Chondrocyte (in vitro differentiated cells): ENCODE data around the gene DYRK4. TPM values are rescaled to one million over a fixed set of nuclear protein-coding genes. Genes with fewer than 3 reads are reported as not detected.

Experiments
- DNase-seq: peaks from one replicate; pipeline ENCODE4 v3.0.0; 2021; ENCODE audit warnings: mixed read lengths, low spot score
- H3K27ac Mint-ChIP-seq: one replicate; pipeline ENCODE4 v1.8.0; 2021; ENCODE audit warnings: mild to moderate bottlenecking, moderate library complexity, mixed read lengths; ENCODE audit not compliant: unreplicated experiment
- H3K27me3 Mint-ChIP-seq: 2 replicates; pipeline ENCODE4 v1.8.0; 2021; ENCODE audit warnings: low read depth, mixed read lengths
- H3K36me3 Mint-ChIP-seq: 2 replicates; pipeline ENCODE4 v1.8.0; 2021; ENCODE audit warnings: low read depth, mixed read lengths
- H3K4me1 Mint-ChIP-seq: 2 replicates; pipeline ENCODE4 v1.8.0; 2021; ENCODE audit warnings: low read depth, mild to moderate bottlenecking, mixed read lengths
- H3K4me3 Mint-ChIP-seq: one replicate; pipeline ENCODE4 v1.8.0; 2021; ENCODE audit warnings: mild to moderate bottlenecking, moderate library complexity, mixed read lengths; ENCODE audit not compliant: unreplicated experiment
- H3K9me3 Mint-ChIP-seq: 2 replicates; pipeline ENCODE4 v1.8.0; 2021; ENCODE audit warnings: low read depth, mixed read lengths
- total RNA-seq: library from RNA; stranded (reverse); gene quantifications from 3 replicates; pipeline ENCODE4 v1.2.1, GENCODE V29; 2021
- TF ChIP-seq, protein P1 (sequence below): fragments of 200-600 bp; sonication (generic); IDR thresholded peaks from 2 replicates; pipeline ENCODE4 v1.5.0; 2021; ENCODE audit warnings: antibody characterized with exemption, mild to moderate bottlenecking, moderate library complexity

The DYRK4 gene
- total RNA-seq, 1 donor from 2014 or later = 37.9 TPM

DNA sequence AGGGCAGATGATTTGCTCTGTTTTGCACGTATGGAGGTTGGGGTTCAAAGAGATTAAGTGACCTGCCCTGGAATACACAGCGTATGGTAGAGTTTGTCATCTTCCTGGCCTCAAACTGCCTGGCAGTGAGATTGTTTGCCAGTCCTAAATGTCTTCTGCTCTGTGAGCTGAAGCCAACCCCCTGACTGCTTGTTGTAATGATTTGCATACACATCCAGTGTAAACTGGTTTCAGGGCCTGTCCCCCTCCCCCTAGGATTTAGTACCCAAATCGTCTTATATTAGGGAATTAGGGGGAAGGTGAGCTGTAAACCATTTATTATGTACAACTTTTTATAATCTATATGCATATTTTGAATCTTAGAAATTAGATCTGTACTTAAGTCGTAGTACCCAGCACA is 48.5 kb downstream of the DYRK4 start:
- Mint-ChIP-seq H3K27ac (no peak overlapping the region), H3K4me1 (peaks cover 15% of the 10 kb centered on the region), H3K9me3 (no peaks in the 10 kb centered on the region), H3K4me3 (no peak overlapping the region), H3K36me3 (peaks cover 34% of the 10 kb centered on the region), H3K27me3 (no peaks in the 10 kb centered on the region)
- TF ChIP-seq, protein P1, sequence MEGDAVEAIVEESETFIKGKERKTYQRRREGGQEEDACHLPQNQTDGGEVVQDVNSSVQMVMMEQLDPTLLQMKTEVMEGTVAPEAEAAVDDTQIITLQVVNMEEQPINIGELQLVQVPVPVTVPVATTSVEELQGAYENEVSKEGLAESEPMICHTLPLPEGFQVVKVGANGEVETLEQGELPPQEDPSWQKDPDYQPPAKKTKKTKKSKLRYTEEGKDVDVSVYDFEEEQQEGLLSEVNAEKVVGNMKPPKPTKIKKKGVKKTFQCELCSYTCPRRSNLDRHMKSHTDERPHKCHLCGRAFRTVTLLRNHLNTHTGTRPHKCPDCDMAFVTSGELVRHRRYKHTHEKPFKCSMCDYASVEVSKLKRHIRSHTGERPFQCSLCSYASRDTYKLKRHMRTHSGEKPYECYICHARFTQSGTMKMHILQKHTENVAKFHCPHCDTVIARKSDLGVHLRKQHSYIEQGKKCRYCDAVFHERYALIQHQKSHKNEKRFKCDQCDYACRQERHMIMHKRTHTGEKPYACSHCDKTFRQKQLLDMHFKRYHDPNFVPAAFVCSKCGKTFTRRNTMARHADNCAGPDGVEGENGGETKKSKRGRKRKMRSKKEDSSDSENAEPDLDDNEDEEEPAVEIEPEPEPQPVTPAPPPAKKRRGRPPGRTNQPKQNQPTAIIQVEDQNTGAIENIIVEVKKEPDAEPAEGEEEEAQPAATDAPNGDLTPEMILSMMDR = no peak
- DNase-seq = no peak

DNA sequence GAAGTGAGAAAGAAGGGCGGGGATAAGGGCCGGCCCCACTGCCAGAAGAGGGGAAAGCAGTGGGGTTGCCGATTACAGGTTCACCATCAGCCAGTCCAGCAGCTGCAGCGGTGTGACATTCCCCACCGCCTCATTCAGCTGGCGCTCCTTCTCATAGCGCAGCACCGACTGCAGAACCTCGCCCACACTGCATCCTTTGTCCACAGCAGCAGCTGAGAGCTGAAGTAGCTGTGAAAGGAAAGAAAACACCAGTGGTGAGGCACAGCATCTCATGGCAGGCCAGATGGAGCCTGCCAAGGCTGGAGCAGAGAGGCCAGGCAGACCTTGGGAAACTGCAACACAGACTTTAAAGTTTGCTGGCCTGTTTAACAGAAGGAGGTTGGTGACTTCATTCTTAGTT is 53.7 kb downstream of the DYRK4 start:
- no peaks in the 10 kb centered on the region for H3K27me3 Mint-ChIP-seq
- no peak for DNase-seq
- H3K27ac Mint-ChIP-seq = no peak overlapping the region
- H3K4me3 Mint-ChIP-seq = no peak overlapping the region
- TF ChIP-seq, protein P1 = no peak
- H3K36me3 Mint-ChIP-seq = peaks cover 31% of the 10 kb centered on the region
- no peaks in the 10 kb centered on the region for H3K4me1 Mint-ChIP-seq
- H3K9me3 Mint-ChIP-seq = no peaks in the 10 kb centered on the region

DNA sequence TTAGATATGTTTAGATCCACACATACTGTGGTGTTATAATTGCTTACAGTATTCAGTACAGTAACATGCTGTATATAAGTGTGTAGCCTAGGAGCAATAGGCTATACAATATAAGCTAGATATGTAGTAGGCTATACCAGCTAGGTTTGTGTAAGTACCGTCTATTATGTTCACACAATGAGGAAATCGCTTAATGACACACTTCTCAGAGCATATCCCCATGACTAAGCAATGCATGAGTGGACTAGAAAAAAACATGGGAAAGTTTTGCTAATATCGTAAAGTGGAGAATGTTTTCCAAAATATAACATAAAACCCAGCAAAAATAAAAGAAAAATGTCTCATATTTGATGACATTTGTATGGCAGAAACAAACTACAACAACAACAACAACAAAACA is 59.5 kb downstream of the DYRK4 start:
- Mint-ChIP-seq H3K27me3 (peaks cover 21% of the 10 kb centered on the region), H3K9me3 (no peaks in the 10 kb centered on the region)

DNA sequence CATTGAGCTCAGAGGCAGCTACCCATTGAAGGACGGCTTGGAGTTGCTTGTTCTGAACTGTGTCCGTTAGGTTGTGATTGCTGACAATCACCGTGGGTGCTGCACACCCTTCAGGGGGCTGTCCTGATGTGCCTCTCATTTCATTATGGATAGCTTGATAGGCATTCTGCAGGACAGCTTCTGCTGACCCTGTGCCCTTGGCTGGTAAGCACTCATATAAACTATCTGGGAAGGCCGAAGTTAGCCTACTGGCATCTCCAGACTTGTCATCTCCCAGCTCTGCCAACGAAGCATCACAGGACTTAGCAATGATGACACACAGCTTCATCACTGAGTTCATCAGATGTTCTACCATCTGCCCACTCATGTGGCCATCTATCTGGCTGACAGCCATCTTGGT is 64.5 kb downstream of the DYRK4 start:
- no peaks in the 10 kb centered on the region for H3K36me3 Mint-ChIP-seq
- H3K4me1 Mint-ChIP-seq = no peaks in the 10 kb centered on the region
- DNase-seq = no peak
- TF ChIP-seq, protein P1 = no peak
- peaks cover 47% of the 10 kb centered on the region for H3K27me3 Mint-ChIP-seq
- no peaks in the 10 kb centered on the region for H3K9me3 Mint-ChIP-seq
- H3K4me3 Mint-ChIP-seq = no peak overlapping the region
- no peak overlapping the region for H3K27ac Mint-ChIP-seq

More for the DNA sequence above, 59.5 kb downstream of the DYRK4 start:
- Mint-ChIP-seq H3K4me3 (no peak overlapping the region), H3K36me3 (no peaks in the 10 kb centered on the region), H3K4me1 (no peaks in the 10 kb centered on the region), H3K27ac (no peak overlapping the region)
- TF ChIP-seq, protein P1 = no peak
- no peak for DNase-seq

DNA sequence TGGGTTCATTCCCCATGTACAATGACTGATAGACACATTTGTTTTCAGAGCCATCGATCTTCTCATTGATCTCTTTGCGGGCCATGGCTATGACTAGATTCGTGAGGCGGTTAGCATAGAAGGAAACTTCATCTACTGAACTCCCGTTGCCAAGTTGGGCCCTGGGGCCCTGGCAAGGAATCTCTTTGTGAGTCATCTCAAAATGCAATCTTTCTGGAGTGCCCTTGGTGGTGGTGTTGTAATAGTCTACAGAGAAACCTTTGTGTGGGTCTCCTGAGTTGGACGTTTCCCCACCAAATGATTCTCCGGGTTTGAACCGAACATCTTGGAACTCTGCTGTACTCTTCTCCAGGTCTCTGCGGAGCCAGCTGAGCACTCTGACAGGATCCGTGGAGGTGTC is 66.4 kb downstream of the DYRK4 start:
- no peaks in the 10 kb centered on the region for H3K4me1 Mint-ChIP-seq
- H3K27me3 Mint-ChIP-seq = peaks cover 44% of the 10 kb centered on the region
- DNase-seq = no peak
- TF ChIP-seq, protein P1 = no peak
- no peak overlapping the region for H3K4me3 Mint-ChIP-seq
- H3K9me3 Mint-ChIP-seq = no peaks in the 10 kb centered on the region
- no peaks in the 10 kb centered on the region for H3K36me3 Mint-ChIP-seq
- H3K27ac Mint-ChIP-seq = no peak overlapping the region
